Endodermal cell (in vitro differentiated cells): ENCODE data around the gene LIN7C. TPM values are rescaled to one million over a fixed set of nuclear protein-coding genes. Genes with fewer than 3 reads are reported as not detected.
"Not testable (repeated sequence)": the region's sequence is repeated elsewhere in the genome, so short reads cannot be mapped to it uniquely, and the experiment has no call there.

Experiments used
- DNase-seq: peaks from one replicate; pipeline ENCODE4 v3.0.0-alpha.2; 2017
- H3K27ac ChIP-seq: 2 replicates; pipeline ENCODE4 v1.5.1; 2013; ENCODE audit warnings: mild to moderate bottlenecking, low read depth, low read length, moderate library complexity
- H3K27me3 ChIP-seq: 2 replicates; pipeline ENCODE4 v1.6.1; 2013; ENCODE audit warnings: mild to moderate bottlenecking, low read length, moderate library complexity; ENCODE audit not compliant: insufficient read depth, control insufficient read depth, poor library complexity, severe bottlenecking
- H3K36me3 ChIP-seq: 2 replicates; pipeline ENCODE4 v1.7.0; 2013; ENCODE audit warnings: mild to moderate bottlenecking, low read length, moderate library complexity; ENCODE audit not compliant: control insufficient read depth, insufficient read depth
- H3K4me1 ChIP-seq: one replicate; pipeline ENCODE4 v1.7.0; 2013; ENCODE audit warnings: low read length; ENCODE audit not compliant: control insufficient read depth, insufficient read depth
- H3K4me3 ChIP-seq: 2 replicates; pipeline ENCODE4 v1.5.1; 2013; ENCODE audit warnings: mild to moderate bottlenecking, low read length, moderate library complexity
- H3K9ac ChIP-seq: 2 replicates; pipeline ENCODE4 v1.6.1; 2013; ENCODE audit warnings: mild to moderate bottlenecking, low read length, moderate library complexity; ENCODE audit not compliant: poor library complexity, severe bottlenecking; ENCODE audit errors: extremely low read depth
- H3K9me3 ChIP-seq: 2 replicates; pipeline ENCODE4 v1.6.1; 2013; ENCODE audit warnings: mild to moderate bottlenecking, low read length, moderate library complexity; ENCODE audit not compliant: control insufficient read depth
- H3K27ac Mint-ChIP-seq: 2 replicates; pipeline ENCODE4 v1.8.0; 2020; ENCODE audit warnings: mixed read lengths
- H3K27me3 Mint-ChIP-seq: 2 replicates; pipeline ENCODE4 v1.8.0; 2021; ENCODE audit warnings: mild to moderate bottlenecking, mixed read lengths; ENCODE audit not compliant: insufficient read depth
- H3K36me3 Mint-ChIP-seq: 2 replicates; pipeline ENCODE4 v1.8.0; 2020; ENCODE audit warnings: low read depth, mixed read lengths
- H3K4me1 Mint-ChIP-seq: 2 replicates; pipeline ENCODE4 v1.8.0; 2020; ENCODE audit warnings: mixed read lengths
- H3K4me3 Mint-ChIP-seq: 2 replicates; pipeline ENCODE4 v1.8.0; 2020; ENCODE audit warnings: mild to moderate bottlenecking, moderate library complexity, mixed read lengths
- H3K9me3 Mint-ChIP-seq: 2 replicates; pipeline ENCODE4 v1.8.0; 2020; ENCODE audit warnings: mild to moderate bottlenecking, mixed read lengths
- WGBS, 2 experiments: methylation state at CpG; one replicate each; pipeline versions ENCODE4 v1.1.5 to v1.1.7; 2013; ENCODE audit warnings: missing lambda C conversion rate in 2 of 2, mixed read lengths in 1 of 2; ENCODE audit not compliant: insufficient coverage in 1 of 2, insufficient read length in 1 of 2; 5-methylcytosine and 5-hydroxymethylcytosine counted together
- total RNA-seq, 2 donors: library from RNA; stranded (reverse); fragmentation: NEBNext Ultra II Directional in 1 of 2; extraction: Animal tissue kit (Norgen Biotek cat#: 25700) in 1 of 2; gene quantifications; 2 replicates in 1 of 2; 3 replicates in 1 of 2; pipeline ENCODE4 v1.2.1, GENCODE V29; 2021
- TF ChIP-seq, protein P1 (sequence below): fragments of 200-600 bp; sonication (generic); conservative IDR thresholded peaks from 2 replicates; pipeline ENCODE4 v1.5.0; 2021; ENCODE audit warnings: antibody characterized with exemption, mild to moderate bottlenecking

LIN7C gene
- total RNA-seq, 2 donors from 2014 or later, result 28.3 to 39.6 TPM

DNA sequence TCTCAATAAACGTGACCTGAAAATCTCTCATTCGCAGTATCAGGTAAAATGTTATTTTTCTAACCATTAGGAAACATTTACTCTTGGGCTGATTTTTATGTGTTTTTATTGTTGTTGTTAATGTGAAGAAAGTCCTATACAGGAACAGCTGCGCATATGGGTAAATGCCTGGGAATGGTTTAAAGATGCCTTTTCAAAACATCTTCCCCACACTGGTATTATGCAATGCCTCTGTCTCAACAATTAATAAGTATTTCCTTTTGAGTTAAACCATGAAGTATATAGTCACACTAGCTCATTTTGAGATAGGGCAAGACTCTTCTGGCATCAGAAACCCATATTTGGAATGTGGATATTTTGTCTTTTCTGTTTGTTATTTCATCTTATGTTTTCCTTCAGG, 13.7 kb upstream of the LIN7C start:
- DNase-seq, result no peak
- Histone ChIP-seq H3K4me3 (no peak overlapping the region), H3K4me1 (no peaks in the 10 kb centered on the region), H3K36me3 (no peaks in the 10 kb centered on the region), H3K9me3 (no peaks in the 10 kb centered on the region), H3K27me3 (no peaks in the 10 kb centered on the region), H3K27ac (no peak overlapping the region), H3K9ac (no peak overlapping the region)
- Mint-ChIP-seq H3K4me3 (no peak overlapping the region), H3K36me3 (no peaks in the 10 kb centered on the region), H3K9me3 (no peaks in the 10 kb centered on the region), H3K27me3 (peaks cover 13% of the 10 kb centered on the region), H3K27ac (no peak overlapping the region), H3K4me1 (peaks cover 9% of the 10 kb centered on the region)
- WGBS, 2 experiments, result 94% methylated on average over 2 of the region's 3 CpGs; no CpG with 5 or more reads in 1 of the 2 experiments
- TF ChIP-seq, protein P1, sequence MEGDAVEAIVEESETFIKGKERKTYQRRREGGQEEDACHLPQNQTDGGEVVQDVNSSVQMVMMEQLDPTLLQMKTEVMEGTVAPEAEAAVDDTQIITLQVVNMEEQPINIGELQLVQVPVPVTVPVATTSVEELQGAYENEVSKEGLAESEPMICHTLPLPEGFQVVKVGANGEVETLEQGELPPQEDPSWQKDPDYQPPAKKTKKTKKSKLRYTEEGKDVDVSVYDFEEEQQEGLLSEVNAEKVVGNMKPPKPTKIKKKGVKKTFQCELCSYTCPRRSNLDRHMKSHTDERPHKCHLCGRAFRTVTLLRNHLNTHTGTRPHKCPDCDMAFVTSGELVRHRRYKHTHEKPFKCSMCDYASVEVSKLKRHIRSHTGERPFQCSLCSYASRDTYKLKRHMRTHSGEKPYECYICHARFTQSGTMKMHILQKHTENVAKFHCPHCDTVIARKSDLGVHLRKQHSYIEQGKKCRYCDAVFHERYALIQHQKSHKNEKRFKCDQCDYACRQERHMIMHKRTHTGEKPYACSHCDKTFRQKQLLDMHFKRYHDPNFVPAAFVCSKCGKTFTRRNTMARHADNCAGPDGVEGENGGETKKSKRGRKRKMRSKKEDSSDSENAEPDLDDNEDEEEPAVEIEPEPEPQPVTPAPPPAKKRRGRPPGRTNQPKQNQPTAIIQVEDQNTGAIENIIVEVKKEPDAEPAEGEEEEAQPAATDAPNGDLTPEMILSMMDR, result no peak

DNA sequence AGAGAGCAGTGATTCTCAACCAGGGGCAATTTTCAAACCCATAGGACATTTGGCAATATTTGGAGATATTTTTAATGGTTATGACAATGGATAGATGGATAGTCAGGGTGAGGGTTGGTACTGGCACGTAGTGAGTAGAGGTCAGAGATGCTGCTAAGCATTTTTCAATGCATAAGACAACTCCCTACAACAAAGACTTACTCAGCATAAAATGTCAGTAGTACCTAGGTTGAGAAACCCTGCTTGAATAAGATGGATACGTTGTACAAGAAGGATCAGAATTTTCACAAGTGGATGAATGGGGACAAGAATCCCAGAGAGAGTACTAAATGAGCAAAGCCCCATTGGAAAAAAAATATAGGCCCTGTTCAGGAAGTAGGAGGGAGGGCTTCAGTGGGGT, 11.9 kb upstream of the LIN7C start:
- Mint-ChIP-seq H3K36me3 (no peaks in the 10 kb centered on the region), H3K27me3 (peaks cover 13% of the 10 kb centered on the region), H3K4me3 (no peak overlapping the region), H3K9me3 (no peaks in the 10 kb centered on the region), H3K4me1 (peaks cover 9% of the 10 kb centered on the region), H3K27ac (no peak overlapping the region)
- H3K36me3 ChIP-seq, result no peaks in the 10 kb centered on the region
- no peak overlapping the region for H3K9ac ChIP-seq
- TF ChIP-seq, protein P1, result no peak
- 80 to 87% methylated on average over 1 of the region's 2 CpGs for WGBS, 2 experiments
- no peaks in the 10 kb centered on the region for H3K4me1 ChIP-seq
- no peak overlapping the region for H3K27ac ChIP-seq
- no peak overlapping the region for H3K4me3 ChIP-seq
- H3K27me3 ChIP-seq, result no peaks in the 10 kb centered on the region
- no peaks in the 10 kb centered on the region for H3K9me3 ChIP-seq
- no peak for DNase-seq

DNA sequence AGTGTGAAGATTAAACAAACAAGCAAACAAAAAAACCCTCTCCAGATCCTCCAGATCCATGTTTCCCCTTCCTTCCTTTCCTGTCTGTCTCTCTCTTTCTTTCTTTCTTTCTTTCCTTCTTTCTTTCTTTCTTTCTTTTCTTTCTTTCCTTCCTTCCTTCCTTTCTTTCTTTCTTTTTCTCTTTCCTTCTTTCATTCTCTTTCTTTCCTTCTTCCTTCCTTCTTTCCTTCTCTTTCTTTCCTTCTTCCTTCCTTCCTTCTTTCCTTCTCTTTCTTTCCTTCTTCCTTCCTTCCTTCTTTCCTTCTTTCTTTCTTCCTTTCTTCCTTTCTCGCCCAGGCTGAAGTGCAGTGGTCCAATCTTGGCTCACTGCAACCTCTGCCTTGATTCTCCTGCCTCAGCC, 10.9 kb upstream of the LIN7C start:
- H3K36me3 ChIP-seq, H3K4me3 Mint-ChIP-seq, H3K27me3 ChIP-seq, H3K9ac ChIP-seq, H3K4me1 ChIP-seq, H3K9me3 Mint-ChIP-seq, H3K36me3 Mint-ChIP-seq, H3K4me1 Mint-ChIP-seq, H3K4me3 ChIP-seq, H3K27ac ChIP-seq, H3K9me3 ChIP-seq, H3K27ac Mint-ChIP-seq, DNase-seq: not testable (repeated sequence)
- H3K27me3 Mint-ChIP-seq, result peaks cover 13% of the 10 kb centered on the region
- WGBS, 2 experiments, result 86 to 91% methylated on average over 1 of the region's 1 CpG

DNA sequence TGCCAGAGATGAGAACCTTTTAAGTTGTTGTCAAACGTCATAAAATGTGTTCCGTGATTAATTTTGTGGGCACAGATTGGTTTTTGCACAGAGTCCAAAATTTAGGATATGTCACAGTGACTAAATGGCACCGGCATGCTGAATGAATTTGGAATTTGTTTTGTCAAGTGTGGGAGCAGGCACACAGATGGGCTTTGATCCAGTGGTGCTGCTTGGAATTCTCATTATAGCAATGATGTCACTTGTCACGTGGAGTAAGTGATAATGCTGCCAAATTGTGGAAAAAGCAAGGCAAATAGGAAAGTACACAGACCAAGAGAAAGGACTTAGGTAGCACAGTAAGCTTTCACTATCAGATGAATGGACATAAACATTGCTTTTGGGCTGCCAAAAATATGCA, 8.0 kb upstream of the LIN7C start:
- H3K4me1 Mint-ChIP-seq, result peaks cover 12% of the 10 kb centered on the region
- no peak overlapping the region for H3K4me3 Mint-ChIP-seq
- DNase-seq, result no peak
- 90 to 93% methylated on average over 4 of the region's 4 CpGs for WGBS, 2 experiments
- Histone ChIP-seq H3K4me3 (no peak overlapping the region), H3K9ac (no peak overlapping the region), H3K9me3 (no peaks in the 10 kb centered on the region), H3K27ac (no peak overlapping the region), H3K27me3 (no peaks in the 10 kb centered on the region), H3K36me3 (no peaks in the 10 kb centered on the region), H3K4me1 (peaks cover 2% of the 10 kb centered on the region)
- peaks cover 9% of the 10 kb centered on the region for H3K27me3 Mint-ChIP-seq
- no peaks in the 10 kb centered on the region for H3K36me3 Mint-ChIP-seq
- no peak overlapping the region for H3K27ac Mint-ChIP-seq
- H3K9me3 Mint-ChIP-seq, result no peaks in the 10 kb centered on the region
- TF ChIP-seq, protein P1, result no peak
